GF-D8 (cell line): ENCODE measurements around the gene IP6K2.
"Not testable (repeated sequence)": the region's sequence is repeated elsewhere in the genome, so short reads cannot be mapped to it uniquely, and the experiment has no call there.

Experiments used
- DNase-seq: peaks from one replicate; lab custom pipeline; 2025; lab: John Stamatoyannopoulos, UW

Gene IP6K2

GRCh38 chr3:48716982-48717746 lies at the start of gene IP6K2:
IP6K2 (minus strand) TSS chr3:48717221; CDS start chr3:48695291, 21,930 bp downstream.
- peak; percentile 92 for DNase-seq

- DNase-seq = peak; percentile 7
Measured at GRCh38 chr3:48765376-48765775, 48.4 kb upstream of the IP6K2 start.

DNA sequence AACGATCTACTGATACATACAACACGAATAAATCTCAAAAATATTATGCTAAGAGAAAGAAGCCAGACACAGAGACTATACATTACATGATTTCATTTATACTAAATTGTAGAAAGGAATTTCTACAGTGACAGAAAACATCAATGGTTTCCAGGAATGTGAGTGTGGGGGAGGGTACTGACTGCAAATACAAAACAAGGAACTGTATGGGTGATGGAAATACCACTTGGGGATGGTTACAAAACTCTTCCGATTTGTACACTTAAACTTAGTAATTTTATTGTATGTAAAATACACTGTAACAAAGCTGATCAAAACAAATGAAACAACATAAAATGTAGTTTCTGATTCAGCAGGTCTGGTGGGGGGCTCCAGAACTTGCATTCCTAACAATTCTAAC lies 45.8 kb upstream of the IP6K2 start:
- no peak for DNase-seq

- not testable (repeated sequence) for DNase-seq
Measured at GRCh38 chr3:48759991-48760540, 43.0 kb upstream of the IP6K2 start.

GRCh38 chr3:48759531-48759930 lies 42.5 kb upstream of the IP6K2 start:
- DNase-seq = not testable (repeated sequence)

GRCh38 chr3:48759071-48759470 lies 42.0 kb upstream of the IP6K2 start:
- DNase-seq = no peak

GRCh38 chr3:48756640-48757039 lies 39.6 kb upstream of the IP6K2 start:
- DNase-seq = no peak

DNA sequence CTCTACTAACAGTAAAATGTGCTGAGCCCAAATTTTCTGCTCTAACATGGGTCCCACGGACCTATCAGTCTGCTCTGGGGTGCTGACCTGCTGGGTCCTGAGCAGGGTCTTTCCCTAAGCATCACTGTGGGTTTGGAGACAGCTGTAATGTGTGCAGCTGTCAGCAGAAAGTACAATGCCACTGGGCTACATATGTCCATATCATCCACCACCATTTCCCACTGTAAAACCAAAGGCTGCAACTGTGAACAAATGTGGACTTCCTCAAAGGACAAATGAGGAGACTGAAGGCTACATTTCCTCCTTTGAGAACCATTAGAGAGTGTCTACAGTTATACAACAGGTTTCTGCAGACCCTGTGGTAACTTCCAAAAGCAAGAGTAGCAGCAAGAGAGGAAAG lies 33.8 kb upstream of the IP6K2 start:
- no peak for DNase-seq

- no peak for DNase-seq
Measured at GRCh38 chr3:48748754-48749153, 31.7 kb upstream of the IP6K2 start.

DNA sequence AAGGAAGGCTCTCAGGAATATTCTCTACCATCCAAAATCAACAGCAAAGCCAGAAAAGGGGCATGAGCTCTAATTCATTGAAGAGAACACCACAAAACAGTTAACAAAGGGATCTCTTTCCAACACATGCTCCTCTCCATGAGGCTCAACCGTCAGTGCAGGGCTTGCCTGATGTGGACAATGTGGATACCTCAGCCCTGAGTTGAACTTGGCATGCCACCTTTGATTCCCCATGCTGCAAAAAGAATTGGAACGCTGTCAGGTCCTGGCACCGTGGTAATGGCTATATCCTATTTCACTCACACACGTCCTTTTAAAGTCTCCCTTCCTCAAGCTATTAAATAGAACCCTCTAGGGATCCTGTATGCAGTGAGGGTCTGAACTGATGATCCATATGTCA lies 30.7 kb upstream of the IP6K2 start:
- DNase-seq = no peak

DNA sequence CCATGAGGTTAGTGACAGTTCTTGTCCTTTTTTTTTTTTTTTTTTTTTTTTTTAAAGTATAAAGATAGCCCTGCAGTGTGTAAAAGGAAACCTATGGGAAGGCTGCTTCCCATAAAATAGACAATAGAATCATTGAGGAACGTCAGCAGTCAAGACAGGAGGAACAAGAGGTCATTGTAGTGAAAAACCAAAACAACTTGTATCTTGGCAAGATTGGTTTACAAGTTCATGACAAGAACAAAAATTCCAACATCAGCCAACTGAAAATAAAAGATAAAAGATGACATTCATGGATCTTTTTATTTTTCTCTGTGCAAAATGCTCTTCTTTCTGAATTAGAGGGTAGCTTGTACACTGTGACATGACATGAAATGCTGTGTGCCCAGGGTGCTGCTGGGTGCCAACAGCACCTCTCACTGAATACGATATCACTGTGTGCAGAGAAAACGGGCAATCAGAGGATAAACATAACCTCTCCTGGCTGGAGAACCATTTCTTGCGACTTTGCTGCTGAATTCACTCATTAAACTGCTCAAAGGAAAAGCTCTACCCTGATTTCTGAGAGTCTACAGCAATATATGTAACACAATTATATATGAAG lies 30.1 kb upstream of the IP6K2 start:
- no peak for DNase-seq

GRCh38 chr3:48743773-48744172 lies 26.8 kb upstream of the IP6K2 start:
- DNase-seq = no peak

GRCh38 chr3:48741226-48741625 lies 24.2 kb upstream of the IP6K2 start:
- not testable (repeated sequence) for DNase-seq

DNA sequence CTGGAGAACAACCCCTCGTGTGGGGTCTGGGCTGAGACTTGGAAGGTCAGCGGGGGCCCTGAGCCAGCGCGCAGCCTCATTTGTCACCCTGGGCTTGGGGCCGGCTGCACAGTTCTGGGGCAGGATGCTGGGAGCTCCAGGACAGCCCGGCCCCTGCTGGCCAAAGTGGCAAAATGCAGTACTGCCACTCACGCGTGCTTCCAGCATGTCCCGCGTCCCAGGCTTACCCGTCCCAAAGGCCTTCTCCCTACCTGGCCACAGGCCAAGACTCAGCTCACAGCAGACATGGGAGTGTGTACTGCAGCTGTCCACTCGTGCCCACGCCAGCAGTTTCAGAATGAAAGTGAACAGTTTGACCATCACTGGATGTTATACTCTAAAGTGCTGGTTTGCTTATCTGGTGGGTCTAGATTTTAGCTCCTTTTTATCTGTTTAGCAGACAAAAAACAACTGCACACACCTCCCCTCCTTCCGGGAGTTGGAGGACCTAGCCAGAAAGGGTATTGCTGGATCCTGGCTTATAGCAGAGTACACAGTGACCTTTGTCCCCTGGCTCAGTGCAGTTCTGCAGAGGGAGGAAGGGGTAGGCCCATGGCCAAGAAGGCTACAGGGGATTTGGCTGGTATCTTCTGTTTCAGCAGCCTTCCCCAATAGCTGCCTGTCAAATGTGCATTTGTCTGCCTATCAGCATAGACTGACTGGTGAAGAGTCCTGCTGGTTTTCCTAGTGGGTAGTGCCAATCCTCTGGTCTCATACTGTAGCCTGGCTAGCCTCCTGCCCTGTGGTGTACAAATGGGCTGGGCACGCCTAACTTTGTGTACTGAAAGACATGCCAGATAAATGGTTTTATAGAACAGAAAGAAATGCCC lies 23.2 kb upstream of the IP6K2 start:
- no peak for DNase-seq

GRCh38 chr3:48739617-48739954 lies 22.6 kb upstream of the IP6K2 start:
- no peak for DNase-seq

GRCh38 chr3:48738926-48739616 lies 22.1 kb upstream of the IP6K2 start:
- no peak for DNase-seq

DNA sequence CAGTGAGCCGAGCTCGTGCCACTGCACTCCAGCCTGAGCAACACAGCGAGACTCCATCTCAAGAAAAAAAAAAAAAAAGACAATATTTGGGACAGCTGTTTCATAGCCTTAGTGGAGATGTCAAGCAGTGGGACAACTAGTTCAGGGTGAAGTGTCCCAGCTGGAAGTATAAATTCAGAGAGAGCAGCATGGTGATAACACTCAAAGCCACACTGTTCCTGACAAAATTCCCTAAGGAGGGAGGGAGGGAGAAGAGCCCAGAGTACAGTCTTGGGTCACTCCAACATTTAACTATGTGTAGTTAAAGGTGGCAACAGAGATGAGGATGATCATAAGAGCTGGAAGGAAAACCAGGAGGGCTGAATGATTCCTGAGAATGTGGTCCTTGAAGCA lies 21.1 kb upstream of the IP6K2 start:
- no peak for DNase-seq

DNA sequence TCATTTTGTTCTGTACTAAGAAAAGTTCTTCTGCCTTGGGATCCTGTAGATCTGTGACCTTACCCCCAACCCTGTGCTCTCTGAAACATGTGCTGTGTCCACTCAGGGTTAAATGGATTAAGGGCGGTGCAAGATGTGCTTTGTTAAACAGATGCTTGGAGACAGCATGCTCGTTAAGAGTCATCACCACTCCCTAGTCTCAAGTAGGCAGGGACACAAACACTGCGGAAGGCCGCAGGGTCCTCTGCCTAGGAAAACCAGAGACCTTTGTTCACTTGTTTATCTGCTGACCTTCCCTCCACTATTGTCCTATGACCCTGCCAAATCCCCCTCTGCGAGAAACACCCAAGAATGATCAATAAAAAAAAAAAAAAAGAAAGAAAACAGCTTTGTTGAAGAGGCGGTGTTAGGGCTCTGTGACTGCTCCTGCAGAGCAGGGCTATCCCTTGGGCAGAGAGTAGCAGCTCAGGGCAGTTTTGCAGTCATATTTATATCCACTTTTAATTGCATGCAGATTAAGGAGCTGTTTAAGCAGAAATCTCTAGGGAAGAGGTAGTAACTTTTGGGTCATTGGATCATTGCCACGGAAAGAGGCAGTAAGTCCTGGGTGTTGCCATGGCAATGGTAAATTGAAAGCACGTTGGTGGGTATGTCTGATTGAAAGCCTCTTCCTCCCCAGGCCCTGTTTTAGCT lies 18.2 kb upstream of the IP6K2 start:
- DNase-seq = not testable (repeated sequence)

DNA sequence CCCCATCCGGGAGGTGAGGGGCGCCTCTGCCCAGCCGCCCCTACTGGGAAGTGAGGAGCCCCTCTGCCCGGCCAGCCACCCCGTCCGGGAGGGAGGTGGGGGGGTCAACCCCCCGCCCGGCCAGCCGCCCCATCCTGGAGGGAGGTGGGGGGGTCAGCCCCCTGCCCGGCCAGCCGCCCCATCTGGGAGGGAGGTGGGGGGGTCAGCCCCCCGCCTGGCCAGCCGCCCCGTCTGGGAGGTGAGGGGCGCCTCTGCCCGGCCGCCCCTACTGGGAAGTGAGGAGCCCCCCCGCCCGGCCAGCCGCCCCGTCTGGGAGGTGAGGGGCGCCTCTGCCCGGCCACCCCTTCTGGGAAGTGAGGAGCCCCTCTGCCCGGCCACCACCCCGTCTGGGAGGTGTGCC lies 17.5 kb upstream of the IP6K2 start:
- DNase-seq = not testable (repeated sequence)

DNA sequence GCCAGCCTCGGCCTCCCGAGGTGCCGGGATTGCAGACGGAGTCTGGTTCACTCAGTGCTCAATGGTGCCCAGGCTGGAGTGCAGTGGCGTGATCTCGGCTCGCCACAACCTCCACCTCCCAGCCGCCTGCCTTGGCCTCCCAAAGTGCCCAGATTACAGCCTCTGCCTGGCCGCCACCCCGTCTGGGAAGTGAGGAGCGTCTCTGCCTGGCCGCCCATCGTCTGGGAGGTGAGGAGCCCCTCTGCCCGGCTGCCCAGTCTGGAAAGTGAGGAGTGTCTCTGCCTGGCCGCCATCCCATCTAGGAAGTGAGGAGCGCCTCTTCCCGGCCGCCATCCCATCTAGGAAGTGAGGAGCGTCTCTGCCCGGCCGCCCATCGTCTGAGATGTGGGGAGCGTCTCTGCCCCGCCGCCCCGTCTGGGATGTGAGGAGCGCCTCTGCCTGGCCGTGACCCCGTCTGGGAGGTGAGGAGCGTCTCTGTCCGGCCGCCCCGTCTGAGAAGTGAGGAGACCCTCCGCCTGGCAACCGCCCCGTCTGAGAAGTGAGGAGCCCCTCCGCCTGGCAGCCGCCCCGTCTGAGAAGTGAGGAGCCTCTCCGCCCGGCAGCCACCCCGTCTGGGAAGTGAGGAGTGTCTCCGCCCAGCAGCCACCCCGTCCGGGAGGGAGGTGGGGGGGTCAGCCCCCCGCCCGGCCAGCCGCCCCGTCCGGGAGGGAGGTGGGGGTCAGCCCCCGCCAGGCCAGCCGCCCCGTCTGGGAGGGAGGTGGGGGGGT lies 16.9 kb upstream of the IP6K2 start:
- not testable (repeated sequence) for DNase-seq

DNA sequence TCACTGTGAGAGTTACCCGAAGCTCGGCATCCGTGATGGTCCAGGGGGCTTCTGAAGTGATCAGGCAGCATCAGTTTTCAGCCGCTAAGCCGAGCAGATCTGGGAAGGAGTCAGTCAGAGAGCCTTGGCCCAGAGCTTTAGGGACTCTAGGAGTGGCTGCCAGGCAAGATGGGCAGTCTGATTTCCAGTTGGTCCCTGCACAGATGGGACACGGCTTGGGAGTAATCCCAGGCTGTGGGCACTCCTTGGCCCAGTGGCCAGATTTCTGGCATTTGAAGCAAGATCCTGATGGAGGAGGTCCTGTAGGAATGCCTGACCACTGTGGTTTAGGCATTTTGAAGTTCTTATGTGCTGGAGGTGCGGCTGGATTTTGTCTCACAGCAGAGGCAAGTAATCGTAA lies 10.5 kb upstream of the IP6K2 start:
- DNase-seq = no peak
